Fibroblast of skin of left biceps (primary cell): ENCODE results near the gene RPS15.
"Not testable (repeated sequence)": the region's sequence is repeated elsewhere in the genome, so short reads cannot be mapped to it uniquely, and the experiment has no call there.

Experiments
- DNase-seq, 2 experiments: peaks; one replicate each; pipeline ENCODE4 v3.0.0-alpha.2; 2013; ENCODE audit warnings: low read depth in 2 of 2

Gene RPS15

DNA sequence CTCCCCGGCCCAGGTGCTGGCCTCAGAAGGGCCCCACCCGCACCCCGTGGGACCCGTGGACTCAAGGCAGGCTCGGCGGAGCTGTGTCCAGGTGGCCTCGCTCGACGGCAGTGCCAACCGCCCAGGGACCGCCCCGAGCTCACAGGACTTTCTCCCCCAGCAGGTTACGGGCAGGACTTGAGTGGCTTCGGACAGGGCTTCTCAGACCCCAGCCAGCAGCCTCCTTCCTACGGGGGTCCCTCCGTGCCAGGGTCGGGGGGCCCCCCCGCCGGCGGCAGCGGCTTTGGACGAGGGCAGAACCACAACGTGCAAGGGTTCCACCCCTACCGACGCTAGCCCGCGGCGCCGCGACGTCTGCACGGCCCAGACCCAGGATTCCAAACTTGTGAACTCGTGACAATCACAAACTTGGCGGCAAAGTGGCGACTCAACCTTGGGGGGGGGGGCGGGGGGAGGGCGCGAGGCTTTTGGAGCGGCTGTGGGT is 3.6 kb upstream of the RPS15 start:
- no peak for DNase-seq

DNA sequence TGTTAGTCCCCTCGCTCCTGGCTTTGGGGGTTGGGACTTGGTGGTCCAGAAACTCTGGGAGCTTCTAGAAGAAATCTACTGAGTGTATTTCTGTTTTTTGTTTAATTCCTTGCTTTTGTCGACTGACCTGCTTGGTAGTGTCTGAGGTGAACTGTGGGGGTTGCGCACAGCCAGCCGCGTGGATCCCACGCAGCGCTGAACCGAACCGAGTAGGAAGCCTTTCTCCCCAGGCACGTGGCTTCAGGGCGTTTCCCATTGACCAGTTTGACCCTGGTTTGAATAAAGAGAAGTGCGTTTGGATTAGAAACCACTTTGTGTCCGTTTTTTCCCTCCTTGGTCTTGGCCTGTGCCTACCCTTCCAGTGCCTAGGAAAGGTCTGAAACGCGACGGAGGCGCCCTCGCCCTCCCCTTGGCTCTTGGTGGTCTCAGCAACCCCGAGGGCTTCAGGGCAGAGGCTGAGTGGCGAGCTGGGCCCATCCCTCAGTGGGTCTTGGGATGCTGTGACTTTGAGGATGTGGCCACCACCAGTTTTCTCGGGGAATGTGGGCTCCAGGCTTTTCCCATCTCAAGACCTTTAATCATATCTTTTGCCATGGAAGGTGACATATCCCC is 2.7 kb upstream of the RPS15 start:
- DNase-seq: no peak

DNA sequence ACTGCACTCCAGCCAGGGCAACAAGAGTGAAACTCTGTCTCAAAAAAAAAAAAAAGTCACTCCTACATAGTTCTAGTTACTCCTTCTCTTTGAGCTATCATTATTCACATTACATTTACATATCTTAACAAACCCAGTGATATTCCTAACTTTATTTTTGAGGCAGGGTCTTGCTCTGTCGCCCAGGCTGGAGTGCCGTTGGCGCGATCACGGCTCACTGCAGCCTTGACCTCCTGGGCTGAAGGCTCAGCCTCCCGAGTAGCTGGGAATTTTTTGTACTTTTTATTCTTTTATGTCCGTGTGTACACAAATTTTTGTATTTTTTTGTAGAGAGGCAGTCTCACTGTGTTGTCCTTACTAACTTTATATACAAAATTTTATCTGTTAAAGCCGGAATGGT is 587 bp upstream of the RPS15 start:
- no peak for DNase-seq

DNA sequence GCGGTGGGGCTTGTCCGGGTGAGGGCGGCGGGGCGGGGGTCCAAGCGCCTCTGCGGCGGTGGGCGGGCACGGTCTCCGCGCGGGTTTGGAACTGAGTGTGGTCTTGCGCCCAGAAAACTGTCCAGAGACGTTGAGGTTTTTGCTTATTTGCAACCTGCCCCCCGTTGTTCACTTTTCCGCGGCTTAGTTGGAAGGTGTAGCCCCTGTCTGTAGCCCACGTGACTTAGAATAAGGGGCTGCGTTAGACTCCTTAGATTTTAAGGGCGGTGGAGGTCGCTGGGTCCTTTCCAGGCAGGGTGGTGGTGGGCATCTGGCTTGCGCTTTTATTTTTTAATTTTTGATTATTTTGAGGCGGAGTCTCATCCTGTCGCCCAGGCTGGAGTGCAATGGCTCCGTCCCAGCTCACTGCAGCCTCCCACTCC is 748 bp downstream of the RPS15 start:
- DNase-seq: no peak

DNA sequence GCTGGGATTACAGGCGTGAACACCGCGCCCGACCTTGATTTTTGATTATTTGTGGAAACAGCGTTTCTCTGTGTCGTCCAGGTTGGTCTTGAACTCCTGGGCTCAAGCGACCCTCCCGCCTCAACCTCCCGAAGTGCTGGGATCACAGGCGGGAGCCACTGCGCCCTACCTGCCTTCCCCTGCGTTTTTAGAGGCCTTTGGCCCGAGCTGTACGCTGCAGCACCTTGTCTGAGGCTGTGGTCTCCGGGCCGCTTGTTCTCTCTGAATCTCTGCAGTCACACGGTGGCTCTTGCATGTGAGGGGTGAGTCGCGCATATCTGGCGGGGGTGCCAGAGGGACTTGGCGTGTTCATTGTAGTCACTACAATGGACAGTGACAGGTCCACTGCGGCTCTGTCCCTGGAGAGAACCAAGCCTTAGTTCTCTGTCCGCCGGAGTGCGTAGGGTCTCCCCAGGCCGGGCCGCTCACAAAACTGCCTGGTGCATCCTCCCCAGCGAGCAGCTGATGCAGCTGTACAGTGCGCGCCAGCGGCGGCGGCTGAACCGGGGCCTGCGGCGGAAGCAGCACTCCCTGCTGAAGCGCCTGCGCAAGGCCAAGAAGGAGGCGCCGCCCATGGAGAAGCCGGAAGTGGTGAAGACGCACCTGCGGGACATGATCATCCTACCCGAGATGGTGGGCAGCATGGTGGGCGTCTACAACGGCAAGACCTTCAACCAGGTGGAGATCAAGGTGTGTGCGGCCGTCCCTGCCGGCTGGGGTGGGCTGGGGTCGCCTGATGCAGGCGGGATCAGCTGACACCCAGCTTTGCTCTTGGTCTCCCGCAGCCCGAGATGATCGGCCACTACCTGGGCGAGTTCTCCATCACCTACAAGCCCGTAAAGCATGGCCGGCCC is 1.6 kb downstream of the RPS15 start:
- DNase-seq: not testable (repeated sequence)

DNA sequence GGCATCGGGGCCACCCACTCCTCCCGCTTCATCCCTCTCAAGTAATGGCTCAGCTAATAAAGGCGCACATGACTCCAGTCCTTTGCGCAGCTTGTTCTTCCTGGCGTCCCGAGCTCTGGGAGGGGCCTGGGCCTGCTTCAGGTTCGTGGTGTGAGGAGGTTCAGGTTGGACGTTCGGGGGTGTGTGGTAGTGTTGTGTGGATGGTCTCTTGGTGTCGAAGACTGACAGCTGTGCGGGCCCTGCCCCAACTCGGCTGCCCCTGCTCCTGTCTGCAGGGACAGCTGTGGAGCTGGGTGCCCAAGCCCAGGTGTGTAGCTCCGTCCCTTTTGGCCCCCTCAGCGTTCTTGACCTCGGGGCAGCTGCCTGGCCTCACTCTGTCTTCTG is 2.2 kb downstream of the RPS15 start:
- no peak for DNase-seq

DNA sequence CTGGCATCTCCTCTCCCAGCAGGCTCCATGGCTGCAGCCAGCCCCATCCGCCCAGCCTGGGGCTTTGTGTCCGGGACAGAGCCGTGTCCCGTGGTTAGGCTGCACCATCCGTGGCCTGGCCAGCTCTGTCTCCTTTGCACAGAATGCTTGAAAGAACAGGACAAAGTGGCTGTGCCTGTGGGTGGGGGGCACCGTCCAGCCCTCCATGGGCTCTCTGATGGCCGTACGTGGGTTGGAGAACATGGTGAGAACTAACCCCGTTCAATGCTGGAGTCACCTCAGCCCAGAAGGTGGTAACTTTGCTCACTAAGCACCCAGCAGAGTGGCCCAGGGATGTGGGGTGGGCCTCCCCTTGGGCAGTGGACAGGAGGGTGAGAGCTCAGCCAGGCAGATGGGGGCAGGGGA is 2.8 kb downstream of the RPS15 start:
- no peak for DNase-seq

DNA sequence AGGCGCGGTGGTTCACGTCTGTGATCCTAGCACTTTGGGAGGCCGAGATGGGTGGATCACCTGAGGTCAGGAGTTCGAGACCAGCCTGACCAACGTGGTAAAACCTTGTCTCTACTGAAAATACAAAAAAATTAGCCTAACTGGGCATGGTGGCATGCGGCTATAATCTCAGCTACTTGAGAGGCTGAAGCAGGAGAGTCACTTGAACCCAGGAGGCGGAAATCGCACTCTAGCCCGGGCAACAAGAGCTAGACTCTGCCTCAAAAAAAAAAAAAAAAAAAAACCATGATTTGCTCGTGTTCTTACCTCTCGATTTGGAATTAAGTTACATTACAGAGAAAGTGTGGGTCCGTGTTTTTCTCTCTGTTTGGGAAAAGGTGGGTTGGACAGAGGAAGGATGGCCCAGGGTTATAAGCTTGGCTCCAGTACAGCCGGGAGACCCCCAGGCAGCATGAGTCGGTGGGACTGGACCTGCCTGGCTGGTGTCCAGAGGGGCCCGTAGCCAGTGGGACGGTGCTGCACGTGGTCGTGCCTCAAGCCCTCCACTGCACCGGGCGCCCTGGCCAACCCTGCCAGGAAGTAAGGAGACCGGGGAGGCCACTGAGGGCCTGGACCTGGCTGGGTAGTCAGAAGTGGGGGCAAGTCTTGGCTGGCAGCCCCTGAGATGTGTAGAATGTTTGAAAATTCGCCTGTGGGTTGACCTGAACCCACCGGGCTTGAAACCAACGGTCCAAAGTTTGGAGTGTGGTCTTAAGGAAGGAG is 3.7 kb downstream of the RPS15 start:
- DNase-seq: no peak

DNA sequence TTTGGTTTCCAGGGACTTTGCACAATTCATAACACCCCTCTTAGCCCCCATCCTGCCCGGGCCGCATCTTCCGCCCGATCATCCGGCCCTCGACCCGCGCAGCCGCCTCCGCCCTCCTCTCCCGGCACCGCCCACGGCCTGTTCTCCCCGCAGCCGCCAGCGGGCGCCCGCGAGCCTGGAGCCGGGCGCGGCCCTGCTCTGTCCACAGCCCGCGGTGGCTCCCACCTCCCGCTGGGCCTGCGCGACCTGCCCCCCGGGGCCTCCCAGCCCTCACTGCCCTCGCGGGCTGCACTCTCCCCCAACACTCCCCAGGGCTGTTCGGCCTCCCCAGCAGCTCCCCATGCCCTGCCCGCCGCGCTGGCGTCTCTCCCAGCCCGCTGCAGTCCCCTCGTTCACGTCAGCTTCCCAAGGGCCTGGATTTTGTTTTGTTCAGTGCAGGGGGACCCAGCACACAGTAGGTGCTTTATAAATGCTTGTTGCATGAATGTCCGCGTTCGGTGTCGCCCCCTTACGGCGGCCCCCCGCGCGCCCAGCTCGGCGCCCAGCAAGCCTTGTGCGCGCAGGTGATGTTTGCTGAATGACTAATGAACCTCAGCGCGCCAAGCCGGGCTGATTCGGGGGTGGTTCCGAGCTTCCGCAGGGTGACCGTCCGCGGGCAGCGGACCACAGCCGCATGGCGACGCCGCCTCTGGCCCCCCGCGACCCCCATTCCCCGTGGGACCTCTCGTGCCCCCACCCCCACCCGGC is 7.2 kb downstream of the RPS15 start:
- DNase-seq: no peak

DNA sequence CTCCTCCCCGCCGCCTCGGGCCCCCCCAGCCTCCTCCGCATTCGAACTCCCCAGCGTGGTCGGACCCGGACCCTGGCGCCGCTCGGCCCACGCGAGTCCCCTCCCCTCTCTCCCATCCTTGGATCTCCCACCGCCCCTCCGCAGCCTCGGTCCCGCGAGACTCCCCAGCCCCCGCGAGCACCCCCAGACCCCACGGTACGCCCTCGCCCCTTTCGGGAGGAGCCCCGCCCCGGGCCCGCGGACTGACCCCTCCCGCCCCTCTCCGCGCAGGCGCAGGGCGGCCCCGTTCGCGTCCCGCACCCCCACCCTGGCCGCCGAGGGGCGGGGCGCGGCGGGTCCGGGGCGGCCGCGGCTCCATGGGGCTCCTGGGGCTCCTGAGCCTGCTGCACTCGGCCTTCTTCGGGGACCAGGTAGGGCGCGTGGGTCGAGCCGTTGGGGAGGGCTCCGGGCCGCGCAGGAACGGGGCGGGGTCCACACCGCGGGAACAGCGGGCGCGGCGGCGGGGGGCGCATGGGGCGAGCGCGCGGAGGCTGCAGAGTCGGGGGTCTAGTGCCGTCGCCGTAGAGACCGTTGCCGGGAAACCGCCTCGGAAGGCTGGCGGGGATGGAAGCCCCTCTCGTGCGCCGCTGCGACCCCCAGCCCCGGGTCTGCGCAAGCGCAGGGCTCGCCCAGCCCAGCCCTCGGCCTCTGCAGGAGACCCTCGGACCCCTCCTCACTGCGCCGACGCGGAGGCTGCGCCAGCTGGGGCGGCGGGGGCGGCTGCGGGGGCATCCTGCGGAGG is 7.9 kb downstream of the RPS15 start:
- no peak for DNase-seq

DNA sequence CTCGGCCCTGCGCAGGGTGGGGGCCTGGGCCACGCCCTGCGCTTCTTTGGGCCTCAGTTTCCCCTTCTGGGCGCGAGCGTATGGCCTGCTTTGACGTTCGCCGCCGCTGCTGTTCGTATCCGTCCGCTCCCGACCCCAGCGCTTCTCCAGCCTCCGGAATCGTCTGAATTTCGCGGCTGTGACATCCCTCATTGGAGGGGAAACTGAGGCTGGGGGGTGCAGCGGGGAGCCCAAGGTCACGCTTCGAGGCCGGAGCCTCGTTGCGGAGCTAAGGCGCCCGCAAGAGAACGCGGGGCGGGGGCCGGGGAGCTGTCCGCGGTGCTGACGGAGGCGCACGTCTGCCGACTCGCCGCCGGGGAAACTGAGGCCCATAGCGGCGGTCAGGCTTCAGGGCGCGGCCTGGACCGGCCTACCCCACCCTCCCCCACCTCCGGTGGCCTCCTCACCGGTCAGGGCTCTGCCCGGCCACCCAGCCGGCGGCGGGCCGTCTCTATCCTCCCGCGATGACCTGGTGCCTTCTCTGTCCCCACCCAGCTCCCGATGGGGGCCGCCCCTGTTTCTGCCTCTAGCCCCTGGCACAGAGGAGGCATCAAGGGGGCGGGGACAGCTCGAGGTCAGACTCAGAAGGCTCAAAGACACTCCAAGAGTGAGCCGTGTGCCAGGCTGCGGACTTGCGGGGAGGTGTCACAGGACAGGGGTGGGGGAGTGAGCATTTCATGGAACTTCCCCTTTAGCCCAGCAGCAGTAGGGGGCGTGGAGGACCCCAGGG is 8.7 kb downstream of the RPS15 start:
- DNase-seq: no peak

DNA sequence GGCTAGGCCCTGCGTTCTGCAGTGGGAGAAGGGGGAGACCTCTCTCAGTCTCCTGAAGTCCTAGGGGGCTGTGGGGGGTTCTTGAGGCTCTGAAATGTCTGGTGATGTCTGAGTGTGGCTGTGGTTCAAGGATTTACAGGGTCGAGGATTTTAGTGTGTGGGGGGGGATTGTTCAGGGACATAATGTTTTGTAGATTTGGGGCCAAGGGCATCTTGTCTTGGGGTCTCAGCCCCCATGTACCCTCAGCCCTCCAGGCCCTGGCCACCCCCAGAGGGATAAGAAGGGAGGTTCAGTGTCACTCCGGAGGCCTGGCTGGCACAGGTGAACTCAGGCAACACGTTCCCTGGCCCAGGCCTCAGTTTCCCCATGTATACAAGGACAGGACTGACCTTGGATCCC is 9.3 kb downstream of the RPS15 start:
- DNase-seq: no peak

DNA sequence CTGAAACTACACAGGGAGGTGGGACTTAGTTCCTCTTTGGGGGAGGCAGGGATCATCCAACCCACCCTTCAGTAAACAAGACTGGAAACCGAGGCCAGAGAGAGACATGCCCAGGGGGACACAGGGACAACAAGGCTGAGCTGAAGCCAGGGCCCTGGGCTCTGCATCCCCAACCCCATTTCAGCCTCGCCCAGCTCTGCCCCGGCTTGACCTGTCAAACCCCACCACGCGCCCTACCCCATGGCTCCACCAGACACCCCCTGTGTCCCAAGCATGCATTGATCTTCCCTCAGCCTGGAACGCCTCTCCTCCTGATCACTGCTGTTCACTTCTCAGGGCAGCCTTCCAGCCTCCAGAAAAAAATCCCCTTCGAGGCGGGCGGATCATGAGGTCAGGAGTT is 9.7 kb downstream of the RPS15 start:
- DNase-seq: no peak

DNA sequence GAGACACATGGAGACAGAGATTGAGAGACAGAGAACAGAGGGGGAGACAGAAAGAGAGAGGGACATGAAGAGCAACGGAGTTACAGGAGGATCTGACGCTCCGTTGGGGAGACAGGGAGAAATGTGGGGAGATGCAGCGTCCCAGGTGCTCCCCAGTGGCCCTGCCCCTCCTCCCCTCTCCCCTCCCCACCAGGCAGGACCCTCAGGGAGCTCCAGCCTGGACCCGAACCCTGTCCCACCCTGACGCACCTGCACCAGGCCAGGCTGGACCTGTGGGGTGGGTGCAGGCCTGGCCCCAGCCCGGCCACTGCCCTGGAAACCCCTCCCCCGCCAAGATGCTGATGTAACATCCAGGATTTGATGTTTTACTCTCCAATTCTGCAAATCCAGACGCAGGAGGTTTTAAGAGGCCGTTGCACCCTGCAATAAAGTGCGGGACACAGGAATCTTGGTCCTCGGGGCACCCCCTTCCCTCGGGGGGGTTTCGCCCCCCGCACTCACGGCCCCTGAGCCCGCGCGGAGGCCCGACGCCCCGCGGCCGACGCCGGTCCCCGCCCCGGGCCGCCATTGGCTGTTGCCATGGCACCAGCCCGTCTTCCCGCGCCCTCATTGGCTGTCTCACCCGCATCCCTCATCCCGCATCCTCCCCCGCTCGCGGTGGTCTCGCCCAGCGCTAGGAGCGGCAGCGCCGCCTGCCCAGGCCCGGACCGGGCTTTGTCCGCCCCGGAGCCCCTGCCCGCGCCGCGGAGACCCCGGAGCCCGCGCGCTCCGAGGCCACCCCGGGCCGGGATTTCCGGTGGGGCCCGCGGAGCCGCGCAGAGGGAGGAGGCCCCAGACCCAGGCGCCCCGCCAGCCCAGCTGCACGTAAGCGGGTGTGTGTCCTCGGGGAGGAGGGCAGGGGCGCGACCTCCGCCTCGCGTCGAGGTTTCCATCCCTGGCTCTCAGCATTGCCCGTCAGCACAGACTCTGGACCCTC is 11.6 kb downstream of the RPS15 start, which contains the start of gene APC2:
Gene APC2, plus strand, starts transcription at position 655 of the 976 bp plus-strand sequence. CDS start 2,881 bp downstream, outside the sequence.
- DNase-seq: peak in 1 of 2 experiments; percentile 13

DNA sequence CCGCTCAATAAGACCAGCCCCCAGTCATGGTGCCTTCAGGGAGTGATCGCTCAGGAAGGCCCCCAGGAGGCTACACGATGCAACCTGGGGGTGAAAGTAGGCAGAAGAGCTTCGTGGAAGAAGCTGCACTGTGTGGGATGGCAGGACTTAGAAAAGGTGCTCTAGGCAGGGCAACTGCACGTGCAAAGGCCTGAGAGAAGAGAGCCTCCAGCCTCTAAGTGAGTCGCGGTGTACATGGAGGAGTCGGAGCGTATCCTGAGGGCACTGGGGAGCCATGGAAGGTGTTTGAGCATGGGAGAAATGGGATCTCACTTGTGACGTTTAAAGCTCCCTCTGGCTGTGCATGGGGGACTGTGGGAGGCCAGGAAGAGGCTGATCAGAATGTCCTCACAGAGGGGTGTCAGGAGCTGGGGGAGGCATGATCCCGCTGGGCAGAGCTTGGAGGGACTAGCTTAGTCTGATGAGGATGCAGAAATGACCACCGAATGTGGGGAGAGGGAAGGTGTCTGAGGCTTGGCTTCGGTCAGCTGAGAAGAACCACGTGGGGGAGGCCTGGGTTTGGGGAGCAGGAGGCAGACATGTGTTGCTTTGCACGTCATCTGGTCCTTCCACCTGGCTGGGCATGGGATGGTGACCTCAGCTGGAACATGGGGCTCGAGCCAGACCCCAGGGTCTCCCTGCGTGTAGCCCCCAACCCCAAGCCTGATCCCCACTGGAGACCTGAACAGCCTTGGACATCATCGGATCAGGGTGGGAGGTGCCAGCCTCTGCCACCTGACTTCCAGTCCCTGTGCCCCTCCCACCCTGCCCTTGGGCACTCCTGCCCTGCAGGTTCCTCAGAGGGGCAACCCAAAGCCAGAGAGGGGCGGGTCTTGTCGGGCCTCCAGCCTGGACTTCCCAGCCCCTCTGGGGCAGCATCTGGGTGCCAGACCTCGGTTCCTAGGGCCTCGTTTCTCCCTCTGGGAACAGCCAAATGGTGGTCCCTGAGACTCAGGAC is 12.8 kb downstream of the RPS15 start:
- no peak for DNase-seq

DNA sequence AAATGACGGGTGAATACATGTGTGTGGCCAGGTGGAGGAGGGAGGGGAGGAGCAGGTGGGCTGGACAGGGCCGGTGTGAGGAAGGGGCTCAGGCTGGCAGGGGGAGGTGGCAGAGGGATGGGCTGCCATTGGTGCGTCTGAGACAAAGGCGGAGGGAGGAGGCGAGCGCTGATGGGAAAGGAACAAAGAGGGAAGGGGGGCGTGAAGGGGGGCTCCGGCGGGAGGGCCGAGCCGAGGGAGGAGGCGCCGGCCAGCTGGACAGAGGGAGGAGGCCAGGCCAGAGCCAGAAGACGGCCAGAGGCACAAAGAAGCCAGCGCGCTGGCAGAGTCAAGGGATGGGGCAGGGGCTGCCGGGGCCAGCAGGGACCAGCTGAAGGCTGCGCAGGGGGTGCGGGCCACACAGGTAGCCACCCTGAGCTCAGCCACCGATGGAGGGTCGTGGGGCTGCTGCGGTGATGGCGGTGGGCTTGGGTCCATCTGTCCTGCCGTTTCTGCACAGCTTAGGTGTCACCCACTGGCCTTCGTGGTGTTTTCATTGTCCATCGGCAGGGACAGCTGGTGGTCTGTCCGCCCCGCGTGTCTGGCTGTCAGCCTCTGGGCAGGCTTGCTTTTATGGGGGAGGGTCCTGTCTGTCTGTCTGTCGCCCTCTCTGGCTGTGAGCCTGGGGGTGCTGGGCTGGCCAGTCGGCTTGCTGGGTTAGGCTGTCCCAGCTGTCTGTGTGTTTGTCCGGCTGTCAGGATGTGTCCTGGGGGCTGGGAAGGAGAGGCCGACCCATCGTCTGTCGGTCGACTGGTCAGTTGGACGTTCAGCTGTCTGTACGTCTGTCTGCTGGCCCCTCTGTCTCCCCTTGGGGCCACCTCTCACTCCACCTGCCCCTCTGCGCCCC is 14.0 kb downstream of the RPS15 start:
- no peak for DNase-seq
